Measurements from ENCODE around the gene PSME2. TPM values are rescaled to one million over a fixed set of nuclear protein-coding genes. Genes with fewer than 3 reads are reported as not detected.
A peak's percentile ranks its signal among the peaks of the same experiment; 100 is the strongest.

PSME2 gene
- 495 TPM for total RNA-seq (2013)
- polyA plus RNA-seq (100 to 1,000 TPM; 237 to 593 (median 579) TPM), polyA minus RNA-seq (93.1 and 212 TPM in 2 replicates), total RNA-seq (19.8 to 107 (median 81.5) reads per million in 11 experiments)

DNA sequence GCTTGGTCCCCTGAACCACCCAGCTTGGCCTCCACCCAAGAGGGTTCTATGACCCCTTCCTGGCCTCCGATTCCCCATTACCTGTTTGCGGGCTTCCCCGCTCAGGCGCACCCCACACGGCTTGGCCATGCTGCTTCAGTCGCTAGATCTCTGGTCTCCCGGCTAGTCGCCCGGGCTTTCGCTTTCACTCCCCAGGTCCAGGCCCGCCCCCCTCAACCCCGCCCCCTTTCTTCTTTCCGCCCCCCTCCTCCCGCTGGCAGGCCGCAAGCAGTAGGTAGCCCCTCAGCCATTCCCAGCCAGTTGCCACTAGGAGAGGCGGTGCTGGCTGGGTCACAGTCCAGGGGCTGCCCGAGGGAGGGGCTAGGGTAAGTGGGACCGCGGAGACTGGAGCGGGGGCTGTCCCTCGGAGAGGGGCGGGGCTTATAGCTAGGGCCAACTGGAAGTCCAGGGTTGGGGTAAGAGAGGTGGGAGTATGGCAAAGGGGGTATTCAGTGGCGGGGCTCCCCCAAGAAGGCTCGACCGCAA is at the start of gene PSME2:
TSS of gene PSME2 (minus strand) at position 158 of the 525 bp plus-strand sequence. CDS start at position 129, 29 bp downstream.
- no peaks in the 10 kb centered on the region for H3K27me3 ChIP-seq (ENCODE audit: control insufficient read depth in 2 of 2, insufficient read depth in 2 of 2, low read length in 2 of 2)
- H3K4me3 ChIP-seq (replicated peaks in 1 of 3; ENCODE audit: low read depth in 2 of 3, low read length in 3 of 3), result peak within 1 kb of the TSS; percentile 84 to 100 (median 89)
- H4K20me1 ChIP-seq (ENCODE audit: insufficient read depth, low read length), result peaks cover 65% of the 10 kb centered on the region
- DNase-seq, result peak; percentile 76 to 90 (median 87)
- H3K36me3 ChIP-seq (replicated peaks in 1 of 2; ENCODE audit: control insufficient read depth in 1 of 2, insufficient read depth in 2 of 2, low read length in 2 of 2), result peaks cover 43 to 55% of the 10 kb centered on the region in 2 donors
- peak within 1 kb of the TSS; percentile 84 to 89 for H3K27ac ChIP-seq (ENCODE audit: low read depth in 1 of 2, low read length in 2 of 2)
- H3K4me3 Mint-ChIP-seq, result peak within 1 kb of the TSS; percentile 98 to 99
- H3K27ac Mint-ChIP-seq, result peak within 1 kb of the TSS; percentile 95 to 99 (median 97)
- peak within 1 kb of the TSS; percentile 93 for H2AFZ ChIP-seq (ENCODE audit: insufficient read depth, low read depth, low read length, poor library complexity, severe bottlenecking)
- H3K4me1 Mint-ChIP-seq, result peaks cover 46% of the 10 kb centered on the region
- H3K79me2 ChIP-seq (ENCODE audit: insufficient read depth, low read length), result peaks cover 72% of the 10 kb centered on the region
- peaks cover 0 to 2% (median 0%) of the 10 kb centered on the region in 3 donors for H3K27me3 Mint-ChIP-seq (ENCODE audit: low read depth in 3 of 3)
- H3K9me3 Mint-ChIP-seq, result no peaks in the 10 kb centered on the region
- intact Hi-C loops (cut with micrococcal nuclease), result loop anchor here in 1 of 2 donors (2.0 kb wide), 1 partner anchor 14 kb away; the partner anchor contains the start of gene IRF9
- no peaks in the 10 kb centered on the region for H3K9me3 ChIP-seq (replicated peaks in 1 of 2; ENCODE audit: control insufficient read depth in 1 of 2, insufficient read depth in 1 of 2, low read length in 2 of 2)
- H3K9ac ChIP-seq (ENCODE audit: insufficient read depth, low read length, poor library complexity, severe bottlenecking), result peak within 1 kb of the TSS; percentile 93
- TF ChIP-seq CTCF (IDR thresholded peaks at IDR 0.05), result no peak
- H3K36me3 Mint-ChIP-seq, result peaks cover 56 to 59% of the 10 kb centered on the region in 2 donors
- peaks cover 33 to 47% of the 10 kb centered on the region in 2 donors for H3K4me1 ChIP-seq (ENCODE audit: control insufficient read depth in 1 of 2, insufficient read depth in 2 of 2, low read length in 2 of 2)
- H3K4me2 ChIP-seq (replicated peaks; ENCODE audit: extremely low read depth, low read length, poor library complexity, severe bottlenecking), result peak within 1 kb of the TSS; percentile 98
- WGBS (ENCODE audit: insufficient coverage), result 0% methylated on average over 16 of the region's 25 CpGs

- Mint-ChIP-seq H3K27ac (peak within 1 kb of the TSS; percentile 94 to 97 (median 96)), H3K4me1 (peaks cover 42% of the 10 kb centered on the region), H3K4me3 (peak within 1 kb of the TSS; percentile 95 to 97), H3K27me3 (ENCODE audit: low read depth in 3 of 3) (no peaks in the 10 kb centered on the region), H3K9me3 (peaks cover 0 to 6% (median 4%) of the 10 kb centered on the region in 7 donors), H3K36me3 (peaks cover 37 to 50% of the 10 kb centered on the region in 2 donors)
- no peak for TF ChIP-seq CTCF (IDR thresholded peaks at IDR 0.05)
- H3K36me3 ChIP-seq (replicated peaks in 1 of 2; ENCODE audit: control insufficient read depth in 1 of 2, insufficient read depth in 2 of 2, low read length in 2 of 2), result peaks cover 21 to 25% of the 10 kb centered on the region in 2 donors
- H4K20me1 ChIP-seq (ENCODE audit: insufficient read depth, low read length), result no peaks in the 10 kb centered on the region
- peak within 1 kb of the TSS; percentile 92 for H2AFZ ChIP-seq (ENCODE audit: insufficient read depth, low read depth, low read length, poor library complexity, severe bottlenecking)
- H3K4me1 ChIP-seq (ENCODE audit: control insufficient read depth in 1 of 2, insufficient read depth in 2 of 2, low read length in 2 of 2), result peaks cover 23 to 31% of the 10 kb centered on the region in 2 donors
- no peaks in the 10 kb centered on the region for H3K27me3 ChIP-seq (ENCODE audit: control insufficient read depth in 2 of 2, insufficient read depth in 2 of 2, low read length in 2 of 2)
- peaks cover 63% of the 10 kb centered on the region for H3K79me2 ChIP-seq (ENCODE audit: insufficient read depth, low read length)
- WGBS (ENCODE audit: insufficient coverage), result under 1% methylated on average over 88 of the region's 89 CpGs
- peak within 1 kb of the TSS; percentile 97 for H3K9ac ChIP-seq (ENCODE audit: insufficient read depth, low read length, poor library complexity, severe bottlenecking)
- peak; percentile 77 to 87 (median 83) for DNase-seq
- intact Hi-C loops (cut with micrococcal nuclease), result loop anchor here (5.0 kb wide), 1 partner anchor 37 kb away; the partner anchor contains the start of genes GMPR2 (in 2 of the 2) and NEDD8 (in 2 of the 2)
- no peaks in the 10 kb centered on the region for H3K9me3 ChIP-seq (replicated peaks in 1 of 2; ENCODE audit: control insufficient read depth in 1 of 2, insufficient read depth in 1 of 2, low read length in 2 of 2)
- peak within 1 kb of the TSS; percentile 77 to 94 for H3K27ac ChIP-seq (ENCODE audit: low read depth in 1 of 2, low read length in 2 of 2)
- peak within 1 kb of the TSS; percentile 74 for H3K4me2 ChIP-seq (replicated peaks; ENCODE audit: extremely low read depth, low read length, poor library complexity, severe bottlenecking)
- peak within 1 kb of the TSS; percentile 79 to 87 (median 86) for H3K4me3 ChIP-seq (replicated peaks in 1 of 3; ENCODE audit: low read depth in 2 of 3, low read length in 3 of 3)
Observed at GRCh38 chr14:24195186-24196070, 49.0 kb upstream of the PSME2 start, which contains the start of gene TM9SF1. TM9SF1 (minus strand) TSS chr14:24195441; CDS start chr14:24195019, 422 bp downstream.
